Mucosa of stomach (tissue), 1 donor: Measurements from ENCODE around the gene CGB8.
"Not testable (repeated sequence)": the region's sequence is repeated elsewhere in the genome, so short reads cannot be mapped to it uniquely, and the experiment has no call there.

Experiments
- H3K27me3 ChIP-seq: one replicate; pipeline ENCODE4 v1.7.0; 2013; ENCODE audit warnings: mild to moderate bottlenecking, low read length; ENCODE audit not compliant: control insufficient read depth, insufficient read depth
- H3K36me3 ChIP-seq: one replicate; pipeline ENCODE4 v1.7.0; 2013; ENCODE audit warnings: low read length; ENCODE audit not compliant: control insufficient read depth, insufficient read depth
- H3K4me1 ChIP-seq: one replicate; pipeline ENCODE4 v1.7.0; 2013; ENCODE audit warnings: mild to moderate bottlenecking, low read length; ENCODE audit not compliant: control insufficient read depth, insufficient read depth
- H3K4me3 ChIP-seq: one replicate; pipeline ENCODE4 v1.7.0; 2013; ENCODE audit warnings: low read length
- H3K9ac ChIP-seq: one replicate; pipeline ENCODE4 v1.7.0; 2013; ENCODE audit warnings: mild to moderate bottlenecking, low read length, moderate library complexity
- H3K9me3 ChIP-seq: one replicate; pipeline ENCODE4 v1.7.0; 2013; ENCODE audit warnings: mild to moderate bottlenecking, low read length, moderate library complexity; ENCODE audit not compliant: control insufficient read depth
- donor health status: Pancreatic carcinoma.

CGB8 gene

GRCh38 chr19:49020342-49020741 is 28.6 kb downstream of the CGB8 start:
- H3K27me3 ChIP-seq: peaks cover 31% of the 10 kb centered on the region
- no peak overlapping the region for H3K4me3 ChIP-seq
- no peaks in the 10 kb centered on the region for H3K9me3 ChIP-seq

GRCh38 chr19:49019242-49019932 is 29.5 kb downstream of the CGB8 start:
- H3K9me3 ChIP-seq: no peaks in the 10 kb centered on the region
- H3K36me3 ChIP-seq: no peaks in the 10 kb centered on the region
- H3K27me3 ChIP-seq: peaks cover 31% of the 10 kb centered on the region
- H3K4me1 ChIP-seq: peaks cover 15% of the 10 kb centered on the region
- peak overlapping the region; percentile 8 for H3K9ac ChIP-seq
- peak overlapping the region; percentile 3 for H3K4me3 ChIP-seq

More at GRCh38 chr19:49020342-49020741, 28.6 kb downstream of the CGB8 start:
- Histone ChIP-seq H3K9ac (no peak overlapping the region), H3K36me3 (no peaks in the 10 kb centered on the region), H3K4me1 (peaks cover 15% of the 10 kb centered on the region)

- Histone ChIP-seq H3K9ac (peak overlapping the region; percentile 34), H3K4me3 (peak overlapping the region; percentile 3), H3K27me3 (peaks cover 31% of the 10 kb centered on the region), H3K4me1 (peaks cover 15% of the 10 kb centered on the region)
- H3K36me3 ChIP-seq, H3K9me3 ChIP-seq: not testable (repeated sequence)
Observed at GRCh38 chr19:49018388-49019241, 30.3 kb downstream of the CGB8 start.

- no peaks in the 10 kb centered on the region for H3K9me3 ChIP-seq
- H3K27me3 ChIP-seq: peaks cover 31% of the 10 kb centered on the region
- peak overlapping the region; percentile 34 for H3K9ac ChIP-seq
Observed at GRCh38 chr19:49017666-49018351, 31.1 kb downstream of the CGB8 start.

GRCh38 chr19:49017041-49017665 is 31.8 kb downstream of the CGB8 start, which contains the start of gene LHB:
LHB (minus strand) TSS chr19:49017091; CDS start chr19:49017081, 10 bp downstream.
- H3K9me3 ChIP-seq: no peaks in the 10 kb centered on the region
- H3K4me1 ChIP-seq: peaks cover 15% of the 10 kb centered on the region
- no peaks in the 10 kb centered on the region for H3K36me3 ChIP-seq
- H3K4me3 ChIP-seq: no peak within 1 kb of the TSS
- peaks cover 31% of the 10 kb centered on the region for H3K27me3 ChIP-seq
- H3K9ac ChIP-seq: peak within 1 kb of the TSS; percentile 34

More at GRCh38 chr19:49017666-49018351, 31.1 kb downstream of the CGB8 start:
- peaks cover 15% of the 10 kb centered on the region for H3K4me1 ChIP-seq
- H3K36me3 ChIP-seq: no peaks in the 10 kb centered on the region
- no peak overlapping the region for H3K4me3 ChIP-seq

- Histone ChIP-seq H3K36me3 (no peaks in the 10 kb centered on the region), H3K9ac (no peak overlapping the region), H3K4me3 (no peak overlapping the region), H3K9me3 (no peaks in the 10 kb centered on the region), H3K4me1 (peaks cover 15% of the 10 kb centered on the region), H3K27me3 (peaks cover 26% of the 10 kb centered on the region)
Observed at GRCh38 chr19:49016067-49016839, 32.7 kb downstream of the CGB8 start.

GRCh38 chr19:49014870-49015255 is 34.0 kb downstream of the CGB8 start:
- peaks cover 13% of the 10 kb centered on the region for H3K27me3 ChIP-seq
- no peak overlapping the region for H3K4me3 ChIP-seq
- no peaks in the 10 kb centered on the region for H3K9me3 ChIP-seq
- no peak overlapping the region for H3K9ac ChIP-seq
- peaks cover 14% of the 10 kb centered on the region for H3K4me1 ChIP-seq
- H3K36me3 ChIP-seq: no peaks in the 10 kb centered on the region

- Histone ChIP-seq H3K9ac (no peak overlapping the region), H3K36me3 (no peaks in the 10 kb centered on the region), H3K4me3 (no peak overlapping the region), H3K27me3 (peaks cover 9% of the 10 kb centered on the region), H3K9me3 (no peaks in the 10 kb centered on the region), H3K4me1 (peaks cover 9% of the 10 kb centered on the region)
Observed at GRCh38 chr19:49014123-49014869, 34.6 kb downstream of the CGB8 start.

GRCh38 chr19:49011194-49011593 is 37.7 kb downstream of the CGB8 start:
- Histone ChIP-seq H3K4me3 (no peak overlapping the region), H3K36me3 (no peaks in the 10 kb centered on the region), H3K4me1 (no peaks in the 10 kb centered on the region), H3K9ac (no peak overlapping the region), H3K27me3 (no peaks in the 10 kb centered on the region), H3K9me3 (no peaks in the 10 kb centered on the region)

- Histone ChIP-seq H3K9me3 (no peaks in the 10 kb centered on the region), H3K36me3 (no peaks in the 10 kb centered on the region), H3K9ac (no peak overlapping the region), H3K4me1 (no peaks in the 10 kb centered on the region), H3K27me3 (no peaks in the 10 kb centered on the region), H3K4me3 (no peak overlapping the region)
Observed at GRCh38 chr19:49010453-49010852, 38.5 kb downstream of the CGB8 start.
